ENCODE data around the gene ALPP. TPM values are rescaled to one million over a fixed set of nuclear protein-coding genes. Genes with fewer than 3 reads are reported as not detected.
"Not testable (repeated sequence)": the region's sequence is repeated elsewhere in the genome, so short reads cannot be mapped to it uniquely, and the experiment has no call there.

ALPP gene
- total RNA-seq, 2 donors from 2014 or later = 0.15 TPM; not detected in 1

GRCh38 chr2:232390661-232391060 lies 12.1 kb downstream of the ALPP start:
- no peak for ATAC-seq
- intact Hi-C loops (cut with DNase I, micrococcal nuclease) = no loop called here

DNA sequence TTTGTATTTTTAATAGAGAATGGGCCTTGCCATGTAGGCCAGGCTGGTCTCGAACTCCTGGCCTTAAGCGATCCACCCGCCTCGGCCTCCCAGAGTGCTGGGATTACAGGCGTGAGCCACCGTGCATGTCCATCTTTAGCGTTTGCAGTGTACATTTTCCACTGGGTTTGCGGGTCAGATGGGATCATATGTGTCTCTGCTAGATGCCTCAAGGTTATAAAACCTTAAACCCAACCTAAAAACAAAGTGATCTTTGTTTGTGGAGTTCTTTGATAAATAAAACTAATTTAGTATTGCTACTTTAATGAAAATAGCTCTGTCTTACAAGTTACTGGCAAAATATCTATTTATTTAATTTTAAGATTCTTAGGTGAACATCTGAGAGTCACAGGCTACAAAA lies 15.0 kb downstream of the ALPP start:
- DNase-seq (no peak), ATAC-seq (no peak)
- intact Hi-C loops (cut with DNase I, micrococcal nuclease) = no loop called here

More at GRCh38 chr2:232390661-232391060, 12.1 kb downstream of the ALPP start:
- no peak for DNase-seq

- ATAC-seq; DNase-seq; intact Hi-C loops (cut with DNase I, micrococcal nuclease): not testable (repeated sequence)
Observed at GRCh38 chr2:232394431-232394830, 15.9 kb downstream of the ALPP start.

DNA sequence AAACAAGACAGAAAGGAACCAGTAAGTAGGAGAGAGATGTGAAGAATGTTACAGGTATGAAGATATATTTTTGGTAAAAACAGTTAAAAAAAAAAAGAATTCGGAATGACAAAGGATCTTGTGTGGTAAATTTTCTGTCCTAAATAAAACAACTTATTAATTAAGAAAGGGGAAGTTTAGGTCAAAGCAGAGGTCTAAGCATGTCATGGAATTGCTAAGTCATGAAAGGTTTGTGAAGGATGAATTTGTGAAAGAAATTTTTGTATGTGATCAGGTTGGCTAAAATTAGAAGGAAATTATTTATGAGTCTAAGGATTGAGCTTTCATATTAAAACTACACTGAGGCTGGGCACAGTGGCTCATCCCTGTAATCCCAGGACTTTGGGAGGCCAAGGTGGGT lies 17.0 kb downstream of the ALPP start:
- ATAC-seq = no peak
- intact Hi-C loops (cut with DNase I, micrococcal nuclease) = no loop called here
- DNase-seq = no peak

GRCh38 chr2:232396683-232397082 lies 18.1 kb downstream of the ALPP start:
- no peak for DNase-seq
- ATAC-seq = no peak
- intact Hi-C loops (cut with DNase I, micrococcal nuclease) = no loop called here

GRCh38 chr2:232398293-232399034 lies 19.9 kb downstream of the ALPP start:
- intact Hi-C loops (cut with DNase I, micrococcal nuclease) = no loop called here
- DNase-seq (no peak), ATAC-seq (peak; percentile 90)

GRCh38 chr2:232400256-232401015 lies 21.9 kb downstream of the ALPP start:
- ATAC-seq (peak; percentile 72), DNase-seq (no peak)
- intact Hi-C loops (cut with DNase I, micrococcal nuclease) = no loop called here

DNA sequence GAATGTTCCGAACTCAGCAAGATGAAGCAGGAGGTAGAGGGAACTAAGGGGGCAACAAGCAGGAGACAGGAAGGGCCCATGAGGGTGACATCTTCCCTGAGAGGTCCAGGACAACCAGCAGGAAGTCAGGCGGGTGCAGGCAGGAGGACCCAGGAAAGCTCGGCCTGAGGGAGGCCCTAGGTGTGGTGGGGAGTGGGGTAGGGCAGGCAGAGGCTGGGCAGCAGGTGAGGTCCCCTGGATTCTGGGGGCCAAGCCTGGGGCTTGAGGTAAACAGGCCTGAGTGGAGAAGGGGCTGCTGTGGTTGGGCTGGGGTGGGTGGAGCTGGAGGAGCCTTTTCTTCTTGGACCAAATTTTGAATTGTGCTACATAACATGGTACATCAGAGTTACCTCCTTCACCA lies 24.0 kb downstream of the ALPP start:
- intact Hi-C loops (cut with DNase I, micrococcal nuclease) = no loop called here

DNA sequence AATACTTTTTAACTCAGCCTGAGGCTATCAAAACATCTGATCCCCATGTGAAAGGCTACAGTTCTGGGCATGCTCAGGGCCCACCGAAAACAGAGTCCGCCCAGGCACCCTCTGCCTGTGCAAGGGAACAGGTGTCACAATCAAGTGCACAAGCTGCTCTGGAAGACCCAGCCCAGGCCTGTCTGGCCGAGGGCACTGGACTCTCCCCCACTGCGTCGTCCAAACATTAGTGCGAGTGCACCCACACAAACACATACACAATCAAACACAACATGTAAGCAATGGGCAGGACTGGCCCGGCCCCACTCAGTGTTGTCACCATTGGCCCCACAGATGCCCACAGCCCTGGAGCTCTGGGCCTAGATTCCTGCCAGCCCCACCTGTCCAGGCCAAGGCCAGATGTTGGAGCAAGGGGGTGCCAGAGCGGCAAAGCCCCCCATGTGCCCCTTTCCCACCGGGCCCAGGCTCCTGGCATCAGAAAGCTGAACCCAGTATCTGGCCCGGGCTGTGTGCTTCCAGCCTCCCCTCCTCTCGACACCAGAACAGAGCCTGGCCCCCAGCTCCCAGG lies 27.5 kb downstream of the ALPP start:
- ATAC-seq = no peak
- no peak for DNase-seq
- intact Hi-C loops (cut with DNase I, micrococcal nuclease) = no loop called here

More for the DNA sequence above, 24.0 kb downstream of the ALPP start:
- DNase-seq (no peak), ATAC-seq (no peak)

DNA sequence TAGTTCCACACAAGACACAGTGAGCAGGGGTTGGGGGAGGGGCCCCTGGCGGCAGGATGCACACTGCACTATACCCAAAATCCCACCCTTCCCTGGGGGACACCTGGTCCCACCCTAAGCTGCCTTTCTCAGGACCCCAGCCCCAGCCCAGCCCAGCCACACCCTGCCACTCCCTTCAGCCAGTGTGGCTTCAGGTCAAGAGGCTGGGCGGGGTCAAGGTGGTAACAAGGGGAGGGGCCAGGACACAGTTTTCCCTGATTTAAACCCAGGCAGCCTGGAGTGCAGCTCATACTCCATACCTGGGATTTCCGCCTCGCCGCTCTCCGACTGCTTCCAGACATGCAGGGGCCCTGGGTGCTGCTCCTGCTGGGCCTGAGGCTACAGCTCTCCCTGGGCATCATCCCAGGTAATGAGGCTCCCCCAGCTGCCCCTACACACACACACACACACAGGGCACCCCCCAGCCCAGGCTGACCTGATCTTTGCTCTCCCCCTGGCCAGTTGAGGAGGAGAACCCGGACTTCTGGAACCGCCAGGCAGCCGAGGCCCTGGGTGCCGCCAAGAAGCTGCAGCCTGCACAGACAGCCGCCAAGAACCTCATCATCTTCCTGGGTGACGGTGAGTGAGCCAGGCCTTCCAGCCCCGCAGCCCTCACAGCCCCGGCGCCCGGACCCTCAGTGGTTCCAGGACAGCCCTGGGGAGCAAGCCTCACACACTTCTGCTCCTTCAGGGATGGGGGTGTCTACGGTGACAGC lies 28.2 kb downstream of the ALPP start, which contains the start of gene ALPG:
Gene ALPG, plus strand, starts transcription at position 289 of the 755 bp plus-strand sequence. Its CDS starts 51 bp downstream, at position 340.
- ATAC-seq (no peak), DNase-seq (no peak)
- intact Hi-C loops (cut with DNase I, micrococcal nuclease) = no loop called here

DNA sequence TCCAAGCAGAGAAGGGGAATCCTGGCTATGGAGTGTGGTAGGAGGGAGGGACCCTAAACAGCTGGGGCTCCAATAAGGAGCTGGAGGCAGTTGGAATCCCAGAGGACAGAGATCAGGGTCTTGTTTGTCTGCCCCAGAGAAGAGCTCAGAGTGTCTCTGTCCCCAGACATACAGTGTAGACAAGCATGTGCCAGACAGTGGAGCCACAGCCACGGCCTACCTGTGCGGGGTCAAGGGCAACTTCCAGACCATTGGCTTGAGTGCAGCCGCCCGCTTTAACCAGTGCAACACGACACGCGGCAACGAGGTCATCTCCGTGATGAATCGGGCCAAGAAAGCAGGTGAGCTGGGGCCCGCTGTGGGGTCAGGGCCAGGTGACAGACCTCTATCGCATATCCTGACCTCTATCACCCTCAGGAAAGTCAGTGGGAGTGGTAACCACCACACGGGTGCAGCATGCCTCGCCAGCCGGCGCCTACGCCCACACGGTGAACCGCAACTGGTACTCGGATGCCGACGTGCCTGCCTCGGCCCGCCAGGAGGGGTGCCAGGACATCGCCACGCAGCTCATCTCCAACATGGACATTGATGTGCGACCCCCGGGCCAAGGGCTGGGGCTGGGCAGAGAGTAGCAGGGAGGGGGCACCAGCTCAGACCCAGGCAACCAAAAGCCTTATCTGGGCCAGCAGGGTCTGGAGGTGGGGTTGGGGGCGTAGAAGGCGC lies 29.0 kb downstream of the ALPP start:
- ATAC-seq; DNase-seq; intact Hi-C loops (cut with DNase I, micrococcal nuclease): not testable (repeated sequence)

- DNase-seq; ATAC-seq; intact Hi-C loops (cut with DNase I, micrococcal nuclease): not testable (repeated sequence)
Observed at GRCh38 chr2:232408269-232408668, 29.7 kb downstream of the ALPP start.

DNA sequence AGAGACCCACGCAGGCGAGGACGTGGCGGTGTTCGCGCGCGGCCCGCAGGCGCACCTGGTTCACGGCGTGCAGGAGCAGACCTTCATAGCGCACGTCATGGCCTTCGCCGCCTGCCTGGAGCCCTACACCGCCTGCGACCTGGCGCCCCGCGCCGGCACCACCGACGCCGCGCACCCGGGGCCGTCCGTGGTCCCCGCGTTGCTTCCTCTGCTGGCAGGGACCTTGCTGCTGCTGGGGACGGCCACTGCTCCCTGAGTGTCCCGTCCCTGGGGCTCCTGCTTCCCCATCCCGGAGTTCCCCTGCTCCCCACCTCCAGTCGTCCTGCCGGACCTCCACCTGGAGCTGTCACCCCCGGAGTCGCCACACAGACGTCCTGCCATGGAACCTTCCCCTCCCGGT lies 31.1 kb downstream of the ALPP start:
- DNase-seq = not testable (repeated sequence)

DNA sequence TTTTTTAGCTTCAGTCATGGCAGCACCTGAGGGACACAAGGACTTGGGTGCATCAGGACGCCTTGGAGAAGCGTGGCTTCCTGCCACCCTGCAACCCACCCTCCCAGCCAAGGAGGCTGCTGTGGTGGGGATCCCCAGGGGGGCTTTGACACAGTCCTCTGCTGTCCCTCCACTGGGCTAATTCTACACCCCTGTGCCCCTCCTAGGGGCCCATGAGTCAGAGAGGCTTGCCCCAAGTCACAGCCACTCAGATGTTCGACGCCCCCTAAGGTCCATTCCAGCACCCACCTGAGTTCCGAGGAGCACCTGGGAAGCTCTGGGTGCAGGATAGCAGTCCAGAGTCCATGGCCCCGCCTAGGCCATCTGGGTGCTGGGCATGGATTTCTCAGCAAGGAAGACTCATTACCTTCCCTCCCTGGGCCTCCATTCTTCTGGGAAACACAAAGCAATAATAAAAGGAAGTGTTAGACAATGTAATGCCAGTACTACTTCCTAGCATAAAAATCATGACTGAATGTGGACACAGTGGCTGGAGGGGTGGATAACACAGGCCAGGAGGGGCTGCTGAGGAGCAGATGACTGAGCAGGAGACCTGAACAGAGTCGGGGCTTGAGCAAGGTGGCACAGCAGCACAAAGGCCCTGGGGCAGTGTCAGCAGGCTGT lies 31.8 kb downstream of the ALPP start:
- ATAC-seq (peak; percentile 95), DNase-seq (peak; percentile 52 to 56)
- intact Hi-C loops (cut with DNase I, micrococcal nuclease) = no loop called here

More for the DNA sequence above, 31.1 kb downstream of the ALPP start:
- intact Hi-C loops (cut with DNase I, micrococcal nuclease); ATAC-seq: not testable (repeated sequence)

DNA sequence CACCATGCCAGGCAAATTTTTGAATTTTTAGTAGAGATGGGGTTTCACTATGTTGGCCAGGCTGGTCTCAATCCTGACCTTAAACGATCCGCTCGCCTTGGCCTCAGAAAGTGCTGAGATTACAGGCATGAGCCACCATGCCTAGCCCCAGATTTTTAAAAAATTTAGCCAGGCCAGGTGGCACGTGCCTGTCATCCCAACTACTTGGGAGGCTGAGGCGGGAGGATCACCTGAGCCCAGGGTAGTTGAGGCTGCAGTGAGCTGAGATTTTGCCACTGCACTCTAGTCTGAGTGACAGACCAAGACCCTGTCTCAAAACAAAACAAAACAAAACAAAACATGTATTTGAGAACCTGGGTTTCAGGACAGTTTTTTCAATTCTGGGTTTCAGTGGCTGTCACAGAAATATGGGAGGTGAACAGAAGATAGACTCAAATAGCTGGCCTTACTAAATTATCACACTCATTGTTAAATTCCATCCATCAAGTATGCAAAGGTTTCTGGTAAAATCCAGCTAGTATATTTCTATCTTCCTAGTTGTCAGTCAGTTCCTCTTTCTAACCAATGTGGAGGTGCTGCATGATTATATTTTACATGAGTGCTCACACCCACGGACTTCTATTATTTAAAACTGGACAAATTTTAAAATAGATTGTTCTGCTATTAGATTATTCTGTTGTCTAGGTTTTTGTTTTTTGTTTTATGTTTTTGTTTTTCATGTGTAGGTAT lies 33.5 kb downstream of the ALPP start:
- DNase-seq (no peak), ATAC-seq (no peak)
- intact Hi-C loops (cut with DNase I, micrococcal nuclease) = no loop called here

GRCh38 chr2:232412986-232413385 lies 34.4 kb downstream of the ALPP start:
- intact Hi-C loops (cut with DNase I, micrococcal nuclease) = no loop called here
- no peak for DNase-seq
- ATAC-seq = no peak

DNA sequence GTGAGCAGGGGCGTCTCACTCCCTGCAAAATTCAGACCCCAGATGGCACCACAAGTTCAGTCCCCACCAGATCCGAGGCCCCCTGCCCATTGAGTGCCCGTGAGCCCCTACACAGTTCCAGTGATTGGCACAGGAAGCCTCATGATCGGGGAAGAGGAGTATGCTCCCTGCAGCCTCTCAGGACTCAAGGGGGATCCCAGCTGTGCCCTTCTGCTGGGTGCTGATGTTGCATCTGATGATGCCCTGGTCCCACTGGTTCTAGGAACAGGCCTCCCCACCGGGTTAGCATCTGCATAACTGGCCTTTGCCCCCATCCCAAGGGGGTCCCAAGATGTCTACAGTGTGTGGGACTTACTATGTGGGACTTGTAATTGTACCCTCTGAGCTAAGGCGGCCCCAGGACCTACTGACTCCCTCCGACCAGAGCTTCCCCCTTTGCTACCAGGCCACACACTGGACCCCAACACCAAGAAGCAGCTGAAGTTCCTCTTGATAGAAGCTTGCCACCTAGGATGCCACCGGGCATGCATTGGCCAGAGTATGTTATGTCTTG lies 36.7 kb downstream of the ALPP start:
- intact Hi-C loops (cut with DNase I, micrococcal nuclease) = no loop called here
- no peak for ATAC-seq

More for the DNA sequence above, 36.7 kb downstream of the ALPP start:
- no peak for DNase-seq

Data from left colon (tissue), 2 donors.